Dermis microvascular lymphatic vessel endothelial cell (primary cell): ENCODE results near the gene RHBG. TPM values are rescaled to one million over a fixed set of nuclear protein-coding genes. Genes with fewer than 3 reads are reported as not detected.
"Not testable (repeated sequence)": the region's sequence is repeated elsewhere in the genome, so short reads cannot be mapped to it uniquely, and the experiment has no call there.

Experiments
- DNase-seq, 2 donors: peaks; one replicate each; pipeline versions ENCODE4 v3.0.0 to v3.0.0-alpha.2; 2010; ENCODE audit warnings: low read depth in 2 of 2
- total RNA-seq: library from RNA; depleted of rRNA; stranded (reverse); fragments of >200 nt; gene quantifications from 2 replicates; pipeline ENCODE4 v1.2.1, GENCODE V29; 2014

Gene RHBG
- total RNA-seq, 1 donor from 2014 or later: not detected

DNA sequence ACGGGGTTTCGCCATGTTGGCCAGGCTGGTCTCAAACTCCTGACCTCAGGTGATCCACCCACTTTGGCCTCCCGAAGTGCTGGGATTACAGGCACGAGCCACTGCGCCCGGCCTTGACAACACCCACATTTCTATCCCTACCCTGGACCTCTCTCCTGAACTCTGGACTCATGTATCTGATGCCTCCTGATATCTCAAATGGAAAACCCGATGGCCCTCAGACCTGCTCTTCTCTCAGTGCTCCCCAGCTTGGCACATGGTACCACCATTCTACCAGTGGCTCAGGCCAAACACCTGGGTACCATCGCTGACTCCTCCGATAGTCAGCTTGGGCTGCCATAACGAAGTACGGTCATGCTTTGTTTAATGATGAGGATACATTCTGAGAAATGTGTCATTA is 8.5 kb upstream of the RHBG start:
- DNase-seq: no peak

DNA sequence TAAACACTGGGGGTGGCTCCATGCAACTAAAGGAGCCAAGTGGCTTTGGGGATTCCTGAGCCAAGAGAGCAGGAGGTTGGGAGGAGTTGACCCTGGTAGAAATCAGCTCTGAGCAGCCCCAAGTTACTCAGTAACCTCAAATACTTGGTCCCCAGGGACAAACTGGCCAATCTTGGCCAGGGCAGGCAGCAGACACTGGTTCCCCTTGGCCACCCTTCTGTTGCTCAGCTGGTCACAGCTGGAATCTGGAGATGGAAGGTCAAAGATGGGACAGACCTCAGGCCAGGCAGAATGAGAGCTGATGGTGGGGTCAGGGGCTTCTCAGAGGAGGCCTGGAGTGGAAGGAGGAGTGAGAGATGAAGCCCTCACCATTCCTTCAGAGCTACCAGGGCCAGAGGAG is 3.3 kb upstream of the RHBG start:
- DNase-seq: no peak

DNA sequence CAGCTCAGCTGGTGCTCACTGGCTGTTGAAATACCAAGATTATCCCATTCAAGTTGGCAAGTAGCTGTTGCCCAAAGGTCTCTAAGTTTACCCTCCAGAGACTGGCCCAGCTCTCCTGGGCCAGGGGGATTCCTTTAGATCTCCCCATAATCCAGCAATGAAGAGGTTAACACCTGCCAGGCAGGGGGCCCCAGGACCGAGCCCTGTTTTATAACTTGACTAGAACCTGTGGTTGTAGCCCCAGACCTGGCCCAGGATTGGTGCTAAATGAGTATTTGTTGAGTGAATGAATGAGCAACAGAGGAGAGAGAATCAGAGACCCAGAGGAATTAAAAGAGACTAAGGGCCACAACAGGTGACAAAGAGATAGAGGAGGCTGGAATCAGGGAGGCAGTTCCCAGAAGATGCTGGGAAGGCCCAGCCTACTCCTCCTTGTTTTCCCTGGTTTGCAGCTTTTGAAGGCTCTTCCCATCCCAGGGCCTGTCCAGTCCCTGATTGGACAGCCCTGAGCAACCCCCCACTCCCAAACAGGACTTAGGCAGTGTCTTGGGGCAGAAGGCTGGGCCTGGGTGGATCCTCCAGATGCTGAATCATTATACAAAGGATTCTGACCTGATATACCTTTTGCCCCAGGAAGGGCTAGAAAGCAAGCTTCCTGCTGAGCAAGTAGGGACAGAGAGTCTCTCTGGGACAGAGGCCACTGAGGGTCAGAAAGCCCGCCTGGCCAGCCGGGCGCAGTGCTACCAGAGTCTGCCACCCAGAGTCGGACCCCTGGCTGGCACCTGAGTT is 2.4 kb upstream of the RHBG start:
- no peak for DNase-seq

GRCh38 chr1:156367383-156368156 is 1.4 kb upstream of the RHBG start:
- DNase-seq: no peak

DNA sequence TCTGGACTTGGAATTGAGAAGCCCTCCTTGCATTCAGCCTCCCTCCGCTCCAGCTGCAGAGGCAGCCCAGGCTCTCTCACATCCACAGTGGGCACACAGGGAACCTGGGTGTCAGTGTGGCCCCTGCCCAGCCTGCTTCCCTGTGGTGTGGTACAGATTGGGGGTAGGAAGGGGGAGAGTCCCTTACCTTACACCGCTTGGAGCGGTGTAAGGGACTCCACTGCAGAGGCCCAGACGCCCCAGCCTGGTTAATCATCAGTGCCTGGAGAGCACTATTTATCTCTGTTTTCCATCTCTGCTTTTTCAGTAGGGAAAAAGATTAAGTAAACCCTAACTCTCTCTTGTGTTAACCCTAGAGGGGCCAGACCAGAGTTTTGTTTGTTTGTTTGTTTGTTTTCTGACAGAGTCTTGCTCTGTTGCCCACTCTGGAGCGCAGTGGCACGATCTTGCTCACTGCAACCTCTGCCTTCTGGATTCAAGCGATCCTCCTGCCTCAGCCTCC is 803 bp upstream of the RHBG start:
- no peak for DNase-seq

DNA sequence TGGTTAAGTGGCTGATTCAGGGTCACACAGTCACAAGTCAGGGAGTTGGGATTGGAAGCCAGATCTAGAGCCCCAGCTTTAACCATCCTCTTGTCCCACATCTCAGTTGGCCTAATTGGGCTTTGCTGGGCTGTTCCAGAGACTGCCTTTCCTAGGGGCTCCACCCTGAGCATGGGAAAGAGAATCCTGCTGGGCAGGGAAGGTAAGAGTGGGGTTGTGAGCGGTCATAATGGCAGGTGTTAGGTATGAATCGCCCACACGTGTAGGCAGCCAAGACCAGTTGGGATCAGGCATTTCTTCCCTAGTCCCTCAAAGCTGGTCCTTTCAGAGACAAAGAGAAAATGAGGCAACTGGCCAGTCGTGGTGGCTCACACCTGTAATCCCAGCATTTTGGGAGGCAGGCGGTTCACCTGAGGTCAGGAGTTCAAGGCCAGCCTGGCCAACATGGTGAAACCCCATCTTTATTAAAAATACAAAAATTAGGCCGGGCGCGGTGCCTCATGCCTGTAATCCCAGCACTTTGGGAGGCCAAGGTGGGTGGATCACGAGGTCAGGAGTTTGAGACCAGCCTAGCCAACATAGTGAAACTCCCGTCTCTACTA is 775 bp downstream of the RHBG start:
- DNase-seq: not testable (repeated sequence)

DNA sequence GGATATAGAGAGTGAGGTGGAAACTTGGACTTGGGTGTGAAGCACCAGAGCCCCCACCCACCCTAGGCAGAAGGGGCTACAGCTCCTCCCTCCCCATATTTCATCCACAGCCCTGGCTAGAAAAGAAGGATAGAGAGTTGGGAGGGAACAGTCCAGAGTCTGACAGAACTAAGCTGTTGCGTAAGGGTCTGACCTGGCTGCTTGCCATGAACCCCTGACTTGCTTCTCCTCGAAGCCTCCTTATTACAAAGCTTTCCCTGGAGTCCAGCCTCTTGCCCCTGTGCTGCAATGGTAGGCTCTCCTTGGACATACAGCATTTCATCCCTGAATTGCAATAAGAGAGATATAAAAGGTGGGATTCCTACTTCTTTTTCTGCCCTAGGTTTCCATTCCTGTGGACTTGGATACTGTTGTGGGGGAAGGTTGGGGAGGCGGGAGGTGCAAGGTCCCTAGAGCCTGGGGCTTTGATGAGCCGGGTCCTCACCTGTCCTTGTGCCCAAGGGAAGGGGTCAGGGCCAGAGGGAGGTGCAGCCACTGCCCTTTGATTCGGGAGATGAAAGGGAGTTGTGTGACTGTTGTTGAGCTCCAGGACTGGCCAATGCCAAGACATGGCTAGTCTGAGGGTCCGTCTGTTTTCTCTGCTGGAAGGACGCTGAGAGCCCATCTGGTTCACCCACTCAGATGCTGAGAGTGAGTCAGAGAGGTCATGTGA is 2.7 kb downstream of the RHBG start:
- DNase-seq: no peak

DNA sequence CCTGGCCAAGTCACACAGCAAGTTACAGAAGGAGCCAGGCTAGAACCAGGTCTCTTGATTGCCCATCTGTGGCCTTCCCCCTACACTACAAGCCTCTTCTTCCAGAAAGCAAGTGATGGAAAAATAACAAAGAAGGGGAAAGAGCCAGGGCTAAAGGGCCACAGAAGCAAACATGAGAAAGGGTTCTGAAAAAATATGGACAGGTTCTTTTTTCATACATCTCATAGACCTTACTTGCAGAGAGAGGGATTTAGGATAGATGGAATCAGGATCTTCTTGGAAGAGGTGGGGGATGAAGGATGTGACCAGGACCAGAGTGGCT is 3.2 kb downstream of the RHBG start:
- DNase-seq: no peak

- no peak for DNase-seq
Measured at GRCh38 chr1:156372876-156373275, 3.9 kb downstream of the RHBG start.

- no peak for DNase-seq
Measured at GRCh38 chr1:156373546-156373945, 4.5 kb downstream of the RHBG start.

- no peak for DNase-seq
Measured at GRCh38 chr1:156376146-156376545, 7.1 kb downstream of the RHBG start.

DNA sequence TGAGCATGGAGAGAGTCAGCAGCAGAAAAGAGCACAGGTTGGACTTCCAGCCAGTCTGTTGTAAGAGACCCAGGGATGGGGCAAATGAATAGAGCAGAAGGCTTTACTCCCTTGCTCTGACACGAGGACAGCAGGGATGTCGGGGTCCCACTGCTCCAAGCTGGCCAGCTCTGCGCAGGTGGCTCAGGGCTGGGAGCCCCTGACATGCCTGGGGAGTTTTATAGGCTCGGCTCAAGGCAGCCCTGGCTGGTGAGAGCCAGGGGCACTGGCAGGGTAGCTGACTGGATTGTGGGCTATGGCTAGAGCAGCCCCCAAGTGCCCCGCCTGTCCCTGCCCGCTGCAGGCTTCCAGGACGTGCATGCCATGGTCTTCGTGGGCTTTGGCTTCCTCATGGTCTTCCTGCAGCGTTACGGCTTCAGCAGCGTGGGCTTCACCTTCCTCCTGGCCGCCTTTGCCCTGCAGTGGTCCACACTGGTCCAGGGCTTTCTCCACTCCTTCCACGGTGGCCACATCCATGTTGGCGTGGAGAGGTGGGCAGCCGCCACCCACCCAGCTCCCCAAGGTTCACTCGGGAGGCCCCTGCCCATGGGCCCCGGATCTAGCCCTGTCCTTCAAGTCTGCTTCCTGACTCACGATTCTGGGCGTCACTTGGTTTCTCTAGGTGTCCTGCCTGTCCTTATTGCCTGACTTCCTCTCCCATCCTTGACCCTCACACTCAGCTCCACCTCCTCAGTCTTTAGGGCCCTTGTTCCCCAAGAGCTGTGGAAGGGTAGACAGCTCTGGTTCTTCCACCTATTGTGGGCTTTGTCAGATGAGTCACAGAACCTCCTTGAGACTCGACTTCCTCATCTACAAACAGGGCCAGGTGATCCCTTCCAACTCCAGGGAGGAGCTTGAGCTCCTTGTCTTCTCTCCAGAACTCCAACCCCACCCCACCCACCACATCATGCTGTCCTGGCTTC is 8.2 kb downstream of the RHBG start:
- no peak for DNase-seq

- DNase-seq: no peak
Measured at GRCh38 chr1:156378557-156378956, 9.5 kb downstream of the RHBG start.

GRCh38 chr1:156379420-156380165 is 10.6 kb downstream of the RHBG start:
- DNase-seq: no peak

DNA sequence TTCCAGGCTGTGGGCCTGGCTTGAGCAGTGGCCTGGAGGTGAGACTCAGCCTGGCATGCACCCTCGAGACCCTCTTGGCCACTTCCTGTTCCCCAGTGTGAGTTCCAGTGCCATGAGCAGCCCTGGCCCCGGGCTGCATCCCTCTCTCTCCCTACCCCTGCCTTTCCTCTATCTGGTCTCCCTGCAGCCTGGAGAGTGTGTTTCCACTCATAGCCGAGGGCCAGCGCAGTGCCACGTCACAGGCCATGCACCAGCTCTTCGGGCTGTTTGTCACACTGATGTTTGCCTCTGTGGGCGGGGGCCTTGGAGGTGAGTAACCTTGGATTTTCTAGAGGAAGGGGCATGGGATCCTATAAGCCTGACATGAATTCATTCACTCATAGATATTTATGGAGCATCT is 13.6 kb downstream of the RHBG start:
- no peak for DNase-seq

DNA sequence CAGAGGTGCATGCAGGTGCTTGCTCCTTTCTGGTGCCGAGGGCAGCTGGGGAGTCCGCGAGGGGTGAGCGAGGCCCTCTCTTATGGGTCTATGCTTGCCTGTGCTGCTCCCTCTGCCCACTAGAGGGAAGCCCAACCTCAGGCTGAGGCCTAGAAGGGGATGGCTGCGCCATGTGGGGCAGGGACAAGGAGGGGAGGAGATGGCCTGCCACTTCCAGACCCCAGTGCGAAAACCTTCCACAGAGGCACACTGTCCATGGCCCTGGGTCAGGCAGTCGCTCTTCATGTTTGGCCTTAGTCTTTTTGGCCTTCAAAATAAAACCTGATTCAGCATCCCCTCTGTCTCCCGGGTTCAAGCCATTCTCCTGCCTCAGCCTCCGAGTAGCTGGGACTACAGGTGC is 14.0 kb downstream of the RHBG start:
- peak; percentile 36 to 65 for DNase-seq

GRCh38 chr1:156384007-156384406 is 15.0 kb downstream of the RHBG start:
- no peak for DNase-seq

DNA sequence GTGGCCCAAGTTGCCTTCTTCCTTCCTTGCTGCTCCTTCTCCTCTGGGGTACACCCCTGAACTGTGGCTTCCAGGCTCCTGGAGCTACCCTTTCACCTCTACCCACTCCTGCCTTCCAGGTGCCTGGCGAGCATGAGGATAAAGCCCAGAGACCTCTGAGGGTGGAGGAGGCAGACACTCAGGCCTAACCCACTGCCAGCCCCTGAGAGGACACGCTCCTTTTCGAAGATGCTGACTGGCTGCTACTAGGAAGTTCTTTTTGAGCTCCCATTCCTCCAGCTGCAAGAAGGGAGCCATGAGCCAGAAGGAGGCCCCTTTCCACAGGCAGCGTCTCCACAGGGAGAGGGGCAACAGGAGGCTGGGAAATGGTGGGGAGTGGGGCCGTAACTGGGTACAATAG is 15.6 kb downstream of the RHBG start:
- no peak for DNase-seq

DNA sequence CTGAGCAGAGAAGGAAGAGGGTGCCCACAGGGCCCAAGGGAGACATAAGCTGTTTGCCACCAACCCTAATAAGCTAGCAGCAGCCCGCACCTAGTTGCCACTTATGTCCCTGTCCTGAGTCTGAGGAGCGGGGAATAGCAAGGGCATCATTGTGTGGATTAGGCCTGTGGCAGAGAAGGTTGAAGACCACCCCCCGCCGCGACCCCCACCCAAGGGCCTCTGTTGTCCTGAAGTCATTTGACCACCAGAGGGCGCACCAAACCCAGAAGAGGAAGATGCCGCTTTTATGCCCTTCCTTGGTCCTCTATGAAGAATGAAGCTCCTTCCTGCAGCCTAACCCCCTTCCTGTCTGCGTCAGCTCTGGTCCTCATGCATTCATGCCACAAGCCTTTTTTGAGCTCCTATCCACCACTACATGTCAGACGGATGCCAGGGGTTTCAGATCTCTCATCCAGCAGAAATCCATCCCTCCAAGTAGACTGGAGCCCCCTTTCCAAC is 16.6 kb downstream of the RHBG start:
- DNase-seq: peak; percentile 15 to 59
